HG02623 (cell line): ENCODE measurements around the gene ZSCAN18.

Source experiments
- ATAC-seq: cut with Tn5 transposase; IDR thresholded peaks from one replicate; pipeline ENCODE4 v1.9.1; 2021; ENCODE audit warnings: moderate library complexity; ENCODE audit not compliant: unreplicated experiment

Gene ZSCAN18

GRCh38 chr19:58044886-58045285 lies 53.1 kb downstream of the ZSCAN18 start:
- ATAC-seq: no peak

GRCh38 chr19:58044391-58044790 lies 53.6 kb downstream of the ZSCAN18 start:
- ATAC-seq: no peak

- ATAC-seq: no peak
Measured at GRCh38 chr19:58042495-58043340, 55.3 kb downstream of the ZSCAN18 start.

GRCh38 chr19:58040751-58041525 lies 57.1 kb downstream of the ZSCAN18 start:
- no peak for ATAC-seq

GRCh38 chr19:58038688-58039204 lies 59.3 kb downstream of the ZSCAN18 start:
- ATAC-seq: no peak

- no peak for ATAC-seq
Measured at GRCh38 chr19:58037927-58038687, 59.9 kb downstream of the ZSCAN18 start.

- ATAC-seq: no peak
Measured at GRCh38 chr19:58035863-58036262, 62.2 kb downstream of the ZSCAN18 start.

- ATAC-seq: no peak
Measured at GRCh38 chr19:58034477-58034793, 63.6 kb downstream of the ZSCAN18 start.
